ENCODE data around the gene ALMS1. TPM values are rescaled to one million over a fixed set of nuclear protein-coding genes. Genes with fewer than 3 reads are reported as not detected.

Gene ALMS1
- total and polyA plus RNA-seq, 2 of the 4 experiments (the other 2 are of a cell fraction): 20.8 to 52.8 TPM

- H3K56ac ChIP-seq (ENCODE audit: extremely low read depth, insufficient read depth, low read length): no peak overlapping the region
- no peak overlapping the region for H2AK5ac ChIP-seq (ENCODE audit: low read depth, low read length)
- H4K91ac ChIP-seq (ENCODE audit: insufficient read depth, low read depth, low read length): no peak overlapping the region
- DNase-seq (no peak), ATAC-seq (ENCODE audit: low read depth) (no peak)
- no peaks in the 10 kb centered on the region for H3K27me3 ChIP-seq (ENCODE audit: control insufficient read depth, insufficient read depth, low read length)
- H2BK15ac ChIP-seq (ENCODE audit: low read depth, low read length): no peak overlapping the region
- H3K18ac ChIP-seq (ENCODE audit: low read depth, low read length): no peak overlapping the region
- no peak overlapping the region for H2BK120ac ChIP-seq (ENCODE audit: low read depth, low read length)
- no peaks in the 10 kb centered on the region for H3K36me3 ChIP-seq (ENCODE audit: control insufficient read depth, insufficient read depth, low read length)
- H2AFZ ChIP-seq (replicated peaks; ENCODE audit: low read length, poor library complexity): no peak overlapping the region
- H3K9ac ChIP-seq (ENCODE audit: low read depth, low read length): no peak overlapping the region
- no peak overlapping the region for H3K4me3 ChIP-seq (ENCODE audit: insufficient read depth, low read depth, low read length)
- H4K8ac ChIP-seq (ENCODE audit: low read depth in 2 of 2, low read length in 2 of 2): no peak overlapping the region
- H3K14ac ChIP-seq (replicated peaks; ENCODE audit: low read depth, low read length): no peak overlapping the region
- no TSS peak for BruUV-seq (replicated peaks)
- no peak overlapping the region for H2BK20ac ChIP-seq (ENCODE audit: low read depth, low read length)
- WGBS, 2 experiments (ENCODE audit: extremely low coverage in 2 of 2, insufficient read length in 1 of 2): no CpG with 5 or more reads among the region's 2 CpGs
- ChIA-PET POLR2A (ENCODE audit: unreplicated experiment) (no interaction called here), CTCF (no interaction called here)
- no peak overlapping the region for H2AK9ac ChIP-seq (replicated peaks; ENCODE audit: low read depth, low read length, poor library complexity)
- H3K23ac ChIP-seq (ENCODE audit: low read depth, low read length): no peak overlapping the region
- H4K5ac ChIP-seq (ENCODE audit: low read depth, low read length): no peak overlapping the region
- no peaks in the 10 kb centered on the region; a peak in 1 of 4 replicates for H3K79me1 ChIP-seq (ENCODE audit: low read depth in 1 of 2, low read length in 2 of 2)
- TF ChIP-seq FOS (IDR thresholded peaks at IDR 0.05; ENCODE audit: low read depth, low read length) (no peak), POLR2A (IDR thresholded peaks at IDR 0.05; ENCODE audit: low read depth, low read length) (no peak), NFE2L2 (IDR thresholded peaks at IDR 0.05; ENCODE audit: low read depth, low read length) (no peak), USF2 (IDR thresholded peaks at IDR 0.05; ENCODE audit: low read depth, low read length) (no peak), SMC3 (IDR thresholded peaks at IDR 0.05; ENCODE audit: low read depth, low read length) (no peak), CHD1 (IDR thresholded peaks at IDR 0.05; ENCODE audit: low read depth, low read length) (no peak), CTCF (conservative IDR thresholded peaks at IDR 0.05; ENCODE audit: low read depth, low read length) (no peak), RAD21 (IDR thresholded peaks at IDR 0.05; ENCODE audit: low read length) (no peak), RFX5 (IDR thresholded peaks at IDR 0.05; ENCODE audit: low read depth, low read length) (no peak), BHLHE40 (IDR thresholded peaks at IDR 0.05; ENCODE audit: low read depth, low read length) (no peak), MAFK (IDR thresholded peaks at IDR 0.05; ENCODE audit: low read depth, low read length) (no peak), CEBPB (IDR thresholded peaks at IDR 0.05; ENCODE audit: low read depth, low read length) (no peak), ELK1 (IDR thresholded peaks at IDR 0.05; ENCODE audit: borderline replicate concordance, low read depth, low read length) (no peak), MXI1 (IDR thresholded peaks at IDR 0.05; ENCODE audit: borderline replicate concordance, low read depth, low read length) (no peak)
- no peaks in the 10 kb centered on the region for H3K9me1 ChIP-seq (ENCODE audit: insufficient read depth, low read length)
- in situ Hi-C loops (cut with MboI; ENCODE audit: low sequenced_read_pairs) (loop anchor here (25.0 kb wide), 1 partner anchor 92 kb away; no protein-coding TSS in a partner anchor), intact Hi-C loops (cut with micrococcal nuclease) (no loop called here), dilution Hi-C loops (cut with HindIII; ENCODE audit: low sequenced_read_pairs, unreplicated experiment) (no loop called here)
- H3K4ac ChIP-seq (ENCODE audit: low read depth, low read length): no peak overlapping the region
- H3K27ac ChIP-seq (ENCODE audit: insufficient read depth, low read length): no peak overlapping the region
- no peak overlapping the region for H3K4me2 ChIP-seq (ENCODE audit: low read depth, low read length)
- H3K9me3 ChIP-seq (ENCODE audit: control insufficient read depth, insufficient read depth, low read length): no peaks in the 10 kb centered on the region
- H3K4me1 ChIP-seq (ENCODE audit: control insufficient read depth, insufficient read depth, low read length): no peaks in the 10 kb centered on the region
- no peaks in the 10 kb centered on the region for H4K20me1 ChIP-seq (ENCODE audit: insufficient read depth, low read length)
- H2BK5ac ChIP-seq (ENCODE audit: low read depth, low read length, poor library complexity, severe bottlenecking): no peak overlapping the region
Measured at GRCh38 chr2:73503992-73504570, 118.4 kb downstream of the ALMS1 start.

All from IMR-90 (cell line).